ENCODE data around the gene HERPUD2.
"Not testable (repeated sequence)": the region's sequence is repeated elsewhere in the genome, so short reads cannot be mapped to it uniquely, and the experiment has no call there.

The HERPUD2 gene

DNA sequence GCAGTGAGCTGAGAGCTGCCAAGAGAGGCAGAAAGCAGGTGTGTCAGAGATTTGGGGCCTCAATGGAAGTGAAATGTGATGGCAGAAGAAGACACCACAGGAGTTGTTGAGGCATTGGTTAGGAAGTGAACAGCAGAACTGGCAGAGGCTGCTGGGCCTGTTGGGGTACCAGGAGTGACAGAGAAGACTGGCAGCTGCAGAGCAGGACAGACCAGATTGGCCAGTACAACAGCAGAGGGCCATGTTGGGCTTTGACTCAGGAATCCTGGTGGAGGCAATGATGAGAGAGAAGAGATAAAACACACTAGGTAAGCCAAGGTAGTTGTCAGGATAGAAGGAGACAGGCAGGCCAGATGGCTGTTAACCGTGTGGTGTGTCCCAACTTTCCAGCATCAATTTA is 19.9 kb upstream of the HERPUD2 start:
- no peak for DNase-seq (ENCODE audit: low read depth, low spot score)

DNA sequence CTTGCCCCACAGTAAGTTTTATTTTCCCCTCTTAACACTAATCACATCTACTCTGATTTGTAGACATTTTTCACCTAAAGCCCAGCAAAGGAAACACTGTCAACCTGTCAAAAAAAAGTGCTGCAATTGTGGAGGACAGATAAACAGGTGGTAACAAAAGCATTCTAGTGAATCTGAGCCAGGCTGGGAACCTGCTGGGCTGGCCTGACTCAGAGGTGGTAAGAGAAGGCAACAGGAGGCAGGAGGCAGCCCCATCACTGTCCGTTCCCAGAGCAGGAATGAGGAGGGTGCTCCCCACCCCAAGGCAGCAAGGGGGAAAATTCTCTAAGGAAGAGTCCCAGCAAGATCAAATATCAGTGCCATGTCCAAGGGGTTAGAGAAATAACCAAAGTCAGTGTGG is 19.5 kb upstream of the HERPUD2 start:
- no peak for DNase-seq (ENCODE audit: low read depth, low spot score)

DNA sequence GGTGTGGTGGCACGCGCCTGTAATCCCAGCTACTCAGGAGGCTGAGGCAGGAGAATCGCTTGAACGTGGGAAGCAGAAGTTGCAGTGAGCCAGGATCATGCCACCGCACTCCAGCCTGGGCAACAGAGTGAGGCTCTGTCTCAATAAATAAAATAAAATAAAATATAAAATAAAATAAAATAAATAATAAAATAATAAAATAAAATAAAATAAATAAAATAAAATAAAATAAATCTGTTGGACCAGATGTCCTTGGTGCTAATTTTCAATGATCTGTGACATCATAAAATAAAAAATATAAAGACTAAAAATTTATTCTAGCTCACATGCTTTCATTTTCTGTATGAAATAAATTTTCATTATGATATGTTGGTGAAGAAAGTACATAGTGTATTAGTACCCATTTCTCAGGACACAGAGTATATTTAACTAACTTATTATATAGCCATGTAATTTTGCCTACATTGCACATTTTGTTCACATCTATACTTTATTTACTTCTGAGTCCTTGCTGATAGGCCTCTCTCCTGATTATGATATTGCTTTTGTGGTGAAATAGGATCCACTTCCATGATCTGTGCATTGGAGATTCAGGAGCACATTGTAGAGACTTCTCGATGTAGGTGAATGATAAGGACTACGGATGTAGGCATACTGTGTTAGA is 17.8 kb upstream of the HERPUD2 start:
- no peak for DNase-seq (ENCODE audit: low read depth, low spot score)

DNA sequence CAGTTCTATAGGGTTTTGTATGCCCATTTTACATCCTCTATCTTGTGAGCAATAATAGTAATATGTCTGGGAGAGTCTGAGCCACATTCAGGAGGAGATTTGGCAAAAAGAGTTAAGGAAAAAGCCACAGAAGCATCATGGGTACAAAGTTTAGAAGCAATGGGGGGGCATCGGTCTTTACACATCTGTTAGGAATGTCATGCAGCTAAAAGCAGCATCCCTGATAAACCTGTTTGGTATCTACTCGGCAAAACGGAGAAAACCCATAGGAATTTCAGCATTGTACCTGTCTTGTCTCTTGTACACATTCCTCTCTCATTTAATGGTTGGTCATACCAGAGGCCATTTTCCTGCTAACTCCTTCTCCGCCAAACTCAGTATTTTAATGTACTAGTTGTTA is 12.5 kb upstream of the HERPUD2 start:
- no peak for DNase-seq (ENCODE audit: low read depth, low spot score)

DNA sequence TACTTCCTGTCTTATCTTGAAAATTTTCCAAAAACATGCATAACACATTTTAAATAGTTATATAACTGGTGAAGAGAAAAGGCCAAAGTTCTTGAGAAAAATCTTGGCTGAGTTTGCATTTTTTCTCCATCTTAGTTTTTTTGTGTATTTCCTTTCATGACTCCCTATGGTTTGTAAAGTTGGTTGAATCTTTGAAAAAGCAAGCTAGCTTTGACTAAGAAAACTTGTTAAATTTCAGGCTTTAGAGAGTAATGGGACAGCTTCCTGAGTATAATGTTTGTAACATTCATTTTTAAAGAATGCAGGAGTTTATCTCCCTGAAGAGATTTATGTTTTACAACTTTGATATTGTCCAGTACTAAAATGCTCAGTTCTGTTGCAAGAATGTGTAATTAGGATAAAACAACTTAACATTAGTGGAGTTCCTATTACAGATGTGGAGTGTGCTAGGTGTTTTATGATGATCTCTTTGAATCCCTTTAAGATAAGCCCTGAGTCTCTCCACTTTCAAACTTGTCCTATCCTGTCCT is 11.1 kb upstream of the HERPUD2 start:
- no peak for DNase-seq (ENCODE audit: low read depth, low spot score)

DNA sequence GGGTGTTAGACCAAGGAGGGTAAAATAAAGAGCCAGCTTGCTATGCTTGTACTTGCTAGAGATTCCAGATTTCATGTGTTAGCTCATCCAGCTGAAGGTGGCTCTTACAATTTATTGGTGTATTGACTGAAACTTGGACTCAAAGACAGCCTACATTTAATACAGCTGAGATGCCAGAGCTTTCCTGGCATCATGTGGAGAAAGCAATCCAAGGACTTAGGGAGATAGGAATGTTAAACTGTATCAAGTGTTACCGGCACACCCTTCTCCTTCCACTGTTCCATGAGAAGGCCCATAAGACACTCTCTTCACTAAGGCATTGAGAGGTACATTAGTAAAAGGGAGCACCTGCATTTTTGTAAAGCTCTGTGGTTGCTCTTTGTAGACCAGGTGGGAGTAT is 9.3 kb upstream of the HERPUD2 start:
- DNase-seq (ENCODE audit: low read depth, low spot score), result no peak

DNA sequence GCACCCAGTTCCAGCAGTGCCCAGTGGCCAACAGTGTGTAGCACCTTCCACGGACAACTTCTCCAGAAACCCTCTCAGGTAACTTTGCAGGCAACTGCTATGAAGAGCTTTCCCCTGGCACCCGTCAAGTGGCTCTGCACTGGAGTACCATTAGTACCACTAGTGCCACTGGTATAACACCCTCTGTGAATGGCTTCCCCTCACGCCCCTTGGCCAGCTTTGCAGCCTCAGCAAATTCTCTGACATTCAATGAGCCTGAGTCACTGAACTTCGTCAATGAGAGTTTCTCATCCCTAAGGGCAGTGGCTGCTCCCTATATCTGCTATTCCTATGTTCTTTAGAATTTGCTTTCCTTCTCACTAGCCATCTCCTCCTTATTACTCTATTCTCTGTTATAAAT is 7.6 kb upstream of the HERPUD2 start:
- no peak for DNase-seq (ENCODE audit: low read depth, low spot score)

DNA sequence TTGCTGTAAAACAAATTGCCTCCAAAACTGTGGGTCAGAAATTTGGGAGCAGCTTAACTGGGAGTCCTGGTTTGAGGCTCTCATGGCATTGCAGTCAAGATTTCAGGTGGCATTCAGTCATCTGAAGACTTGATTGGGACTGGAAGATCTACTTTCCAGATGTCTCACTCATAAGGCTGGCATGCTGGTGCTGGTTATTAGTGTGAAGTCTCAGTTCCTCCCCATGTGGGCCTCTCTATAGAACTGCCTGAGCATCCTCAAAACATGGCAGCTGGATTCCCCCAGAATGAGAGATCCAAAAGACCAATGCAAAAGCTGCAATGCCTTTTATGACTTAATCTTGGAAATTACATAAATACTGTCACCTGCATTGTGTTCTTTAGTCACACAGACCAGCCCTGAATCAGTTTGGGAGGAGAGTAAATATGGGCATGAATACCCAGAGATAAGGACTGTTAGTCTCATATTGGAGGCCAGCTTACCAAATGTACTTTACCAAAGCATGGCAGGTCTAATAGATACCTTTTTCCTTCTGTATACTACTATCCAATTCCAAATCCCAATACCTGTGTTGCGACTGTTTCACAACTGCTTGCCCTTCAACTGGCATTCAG is 6.5 kb upstream of the HERPUD2 start:
- no peak for DNase-seq (ENCODE audit: low read depth, low spot score)

DNA sequence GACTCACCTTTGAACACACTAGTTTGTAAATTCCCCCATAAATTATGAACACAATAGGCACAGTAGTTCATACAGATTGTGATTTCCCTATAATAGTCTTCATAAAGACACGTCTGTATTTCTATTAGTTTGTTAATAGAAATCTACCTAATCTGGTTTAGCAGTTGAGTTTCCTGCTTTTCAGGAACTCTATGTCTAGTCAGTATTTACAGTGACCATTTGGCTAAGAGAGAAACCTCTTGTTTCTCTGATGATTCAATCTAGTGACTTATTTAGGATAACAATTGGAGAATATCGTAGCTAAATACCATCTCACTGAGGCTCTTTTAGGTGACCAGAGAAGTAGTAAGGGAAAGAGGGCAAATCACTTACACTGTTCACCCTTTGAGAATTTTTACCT is 5.9 kb upstream of the HERPUD2 start:
- DNase-seq (ENCODE audit: low read depth, low spot score), result no peak

DNA sequence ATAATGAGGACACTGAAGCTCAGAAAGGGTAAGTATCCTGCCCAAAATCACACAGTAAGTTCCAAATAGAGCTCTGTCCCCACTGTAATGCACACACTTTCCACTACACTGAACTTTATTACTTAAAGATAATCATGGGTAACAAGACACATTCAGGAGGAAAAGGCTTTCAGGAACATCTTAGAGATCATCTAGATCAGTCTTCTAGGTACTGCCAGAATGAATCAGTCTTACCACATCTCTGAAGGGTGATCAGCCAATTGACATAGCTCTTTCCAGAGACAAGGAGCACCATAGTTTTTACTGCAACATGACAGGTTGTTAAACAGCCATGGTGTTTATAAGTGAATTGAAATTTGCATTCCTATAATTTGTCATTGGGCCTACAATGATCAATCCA is 5.4 kb upstream of the HERPUD2 start:
- DNase-seq (ENCODE audit: low read depth, low spot score), result no peak

DNA sequence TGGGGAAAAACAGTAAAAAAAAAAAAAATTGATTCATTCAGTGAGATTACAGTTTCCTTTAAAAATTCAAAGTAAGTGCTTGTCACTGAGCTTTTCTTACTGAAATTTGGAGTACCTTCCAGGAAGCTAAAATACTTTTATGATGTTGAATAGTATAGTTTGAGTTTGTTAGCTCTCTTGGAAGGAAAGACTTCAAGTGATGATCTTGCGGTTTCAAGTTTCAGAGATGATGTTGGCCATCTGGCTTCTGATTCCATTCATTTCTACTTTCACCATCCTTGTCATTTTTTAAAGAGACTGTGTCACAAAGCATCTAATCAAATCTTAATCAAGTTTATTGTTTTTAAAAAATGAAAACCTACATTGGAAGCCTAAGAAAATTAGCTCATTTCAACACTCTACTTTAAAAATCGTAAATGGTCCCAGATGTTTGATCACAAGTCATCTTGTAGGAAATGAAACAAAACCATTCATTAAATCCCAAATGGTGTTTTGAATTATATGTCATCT is 4.9 kb upstream of the HERPUD2 start:
- DNase-seq (ENCODE audit: low read depth, low spot score), result no peak

DNA sequence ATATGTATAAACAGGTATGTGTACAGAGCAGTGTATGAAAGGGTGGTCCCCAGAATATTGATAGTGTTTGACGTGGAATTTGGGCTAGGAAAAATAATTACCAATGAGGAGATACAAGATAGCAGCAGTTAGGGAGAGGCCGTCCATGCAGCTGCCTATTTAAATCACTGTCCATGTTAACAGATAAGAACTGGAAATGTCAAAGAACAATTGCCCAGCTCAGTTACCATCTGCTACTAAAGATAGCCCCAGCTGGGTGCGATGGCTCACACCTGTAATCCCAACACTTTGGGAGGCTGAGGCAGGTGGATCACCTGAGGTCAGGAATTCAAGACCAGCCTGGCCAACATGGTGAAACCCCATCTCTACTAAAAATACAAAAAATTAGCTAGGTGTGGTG is 3.4 kb upstream of the HERPUD2 start:
- DNase-seq (ENCODE audit: low read depth, low spot score), result not testable (repeated sequence)

DNA sequence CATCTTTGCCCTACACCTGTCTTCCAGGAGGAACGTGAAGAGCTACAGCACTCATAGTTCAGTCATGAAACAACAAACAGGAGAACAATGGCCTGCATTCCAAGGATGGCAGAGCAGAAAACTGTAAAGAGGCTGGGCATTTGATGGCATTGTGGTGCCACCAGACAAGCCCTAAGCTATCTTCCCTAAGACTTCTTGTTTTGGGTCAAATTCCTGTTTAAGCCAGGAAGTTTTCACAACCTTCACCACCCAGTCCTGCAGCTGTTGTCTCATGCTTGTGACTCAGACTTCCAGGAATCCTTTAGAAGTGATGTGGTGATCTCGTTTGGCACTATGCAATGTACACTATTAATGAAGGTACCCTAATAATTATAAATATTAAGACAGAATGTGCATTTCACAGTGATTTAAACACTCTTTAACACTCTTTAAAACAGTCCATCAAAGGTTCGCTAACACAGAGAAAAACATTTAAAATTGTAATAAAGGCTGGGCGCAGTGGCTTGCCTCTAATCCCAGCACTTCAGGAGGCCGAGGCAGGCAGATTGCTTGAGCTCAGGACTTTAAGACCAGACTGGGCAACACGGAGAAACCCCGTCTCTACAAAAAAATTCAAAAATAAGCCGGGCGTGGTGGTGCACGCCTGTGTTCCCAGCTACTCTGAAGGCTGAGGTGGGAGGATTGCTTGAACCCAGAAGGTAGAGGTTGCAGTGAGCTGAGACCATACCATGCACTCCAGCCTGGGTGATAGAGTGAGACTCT is 2.7 kb upstream of the HERPUD2 start:
- no peak for DNase-seq (ENCODE audit: low read depth, low spot score)

DNA sequence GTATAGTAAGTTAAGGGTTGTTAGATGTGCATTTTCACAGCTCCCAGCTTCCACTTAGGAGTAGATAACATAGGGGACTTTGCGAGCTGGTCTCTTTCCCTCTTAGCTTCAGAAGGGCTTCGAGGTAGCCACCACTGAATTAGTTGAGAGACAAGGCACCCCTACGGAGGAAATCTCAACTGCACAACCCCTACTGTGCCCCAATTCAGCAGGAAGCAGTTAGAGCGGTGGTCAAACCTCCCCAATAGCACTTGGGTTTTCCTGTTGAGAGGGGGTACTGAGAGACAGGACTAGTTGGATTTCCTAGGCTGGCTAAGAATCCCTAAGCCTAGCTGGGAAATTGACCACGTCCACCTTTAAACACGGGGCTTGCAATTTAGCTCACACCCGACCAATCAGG is 1.1 kb upstream of the HERPUD2 start:
- DNase-seq (ENCODE audit: low read depth, low spot score), result no peak

DNA sequence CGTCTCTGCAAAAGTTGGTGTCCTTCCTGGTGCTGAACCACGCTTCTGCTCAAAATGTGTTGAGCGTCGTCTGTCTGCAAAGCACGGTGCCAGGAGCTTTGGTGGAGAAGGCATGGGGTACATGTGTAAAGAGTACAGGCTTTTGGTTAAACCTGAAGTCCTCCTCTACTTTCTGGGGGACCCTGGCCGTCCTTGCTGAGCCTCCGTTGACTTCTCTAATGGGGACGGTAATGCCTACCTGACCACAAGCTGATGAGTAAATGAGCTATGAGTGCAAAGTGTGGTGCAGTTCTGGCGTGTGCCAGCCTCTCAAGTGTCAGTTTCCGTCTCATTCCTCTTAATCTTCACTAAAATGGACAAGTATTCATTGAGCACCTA is 527 bp upstream of the HERPUD2 start:
- DNase-seq (ENCODE audit: low read depth, low spot score), result no peak

DNA sequence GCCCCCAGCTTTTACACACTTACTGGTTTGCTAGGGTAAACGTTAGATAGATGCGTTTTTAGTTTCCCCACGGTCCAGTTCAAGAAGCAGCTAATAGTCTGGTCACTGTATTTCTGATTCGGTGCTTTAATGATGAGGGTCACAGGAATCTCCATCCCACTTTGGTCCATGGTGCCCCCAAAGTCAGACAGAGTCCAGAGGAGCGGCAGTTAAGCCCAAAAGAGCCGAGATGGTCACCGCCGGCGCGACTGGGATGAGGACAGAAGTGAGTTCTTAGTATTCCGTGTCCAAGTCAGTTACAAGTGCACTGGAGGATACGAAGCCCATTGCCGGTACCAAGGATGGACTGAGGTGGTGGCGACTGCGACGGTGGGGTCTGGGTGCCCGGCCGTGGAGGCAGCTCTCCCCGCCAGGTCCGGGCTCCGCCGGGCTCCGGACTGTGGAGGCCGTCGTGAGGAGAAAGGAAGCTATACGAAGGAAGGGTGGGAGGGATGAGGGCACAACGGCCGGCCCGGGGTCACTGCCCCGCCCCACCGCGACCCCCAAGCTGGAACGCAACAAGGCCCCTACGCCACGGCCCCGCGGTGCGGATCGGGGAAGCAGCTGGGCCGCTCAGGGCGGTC is 663 bp downstream of the HERPUD2 start:
- DNase-seq (ENCODE audit: low read depth, low spot score), result no peak

DNA sequence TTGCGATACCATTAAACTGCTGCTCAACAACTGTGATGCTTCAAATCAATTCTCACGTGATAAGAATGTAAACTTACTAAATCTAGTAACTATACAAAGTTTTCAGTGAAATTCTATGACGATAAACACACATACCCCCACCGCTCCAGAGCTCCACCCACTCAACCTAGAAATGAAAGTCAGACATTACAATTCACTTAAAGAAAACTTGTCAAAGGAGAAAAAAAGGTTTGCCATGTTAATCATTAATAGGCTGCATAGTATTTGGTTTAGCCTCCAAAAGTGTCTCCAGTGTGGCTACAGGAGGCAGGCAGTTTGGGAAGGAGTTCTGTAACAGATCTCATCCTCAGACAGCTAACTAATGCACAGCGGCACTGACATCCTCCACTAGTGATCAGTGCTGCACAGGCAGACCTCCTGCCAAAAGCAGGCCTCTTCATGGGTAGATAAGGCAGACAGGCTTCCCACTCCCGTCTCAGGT is 3.1 kb downstream of the HERPUD2 start:
- peak; percentile 20 for DNase-seq (ENCODE audit: low read depth, low spot score)

DNA sequence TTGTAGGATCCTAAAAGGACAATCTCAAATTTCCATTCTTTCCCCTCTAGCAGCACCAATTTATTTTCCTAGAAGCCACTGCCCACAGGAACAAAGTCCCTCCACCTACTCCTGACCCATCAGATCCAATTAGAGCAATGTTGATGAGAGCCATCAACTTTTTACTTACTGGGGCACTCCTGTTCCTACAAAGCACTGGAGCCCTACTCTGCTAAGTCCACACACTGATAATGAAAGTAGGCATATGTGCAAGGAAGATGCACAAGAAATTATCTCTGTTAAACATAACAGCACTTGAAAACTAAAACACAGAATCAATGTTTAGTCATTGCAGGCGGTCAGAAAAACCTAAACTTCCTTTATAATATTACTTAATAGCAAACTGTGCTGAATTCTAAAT is 3.6 kb downstream of the HERPUD2 start:
- DNase-seq (ENCODE audit: low read depth, low spot score), result no peak

DNA sequence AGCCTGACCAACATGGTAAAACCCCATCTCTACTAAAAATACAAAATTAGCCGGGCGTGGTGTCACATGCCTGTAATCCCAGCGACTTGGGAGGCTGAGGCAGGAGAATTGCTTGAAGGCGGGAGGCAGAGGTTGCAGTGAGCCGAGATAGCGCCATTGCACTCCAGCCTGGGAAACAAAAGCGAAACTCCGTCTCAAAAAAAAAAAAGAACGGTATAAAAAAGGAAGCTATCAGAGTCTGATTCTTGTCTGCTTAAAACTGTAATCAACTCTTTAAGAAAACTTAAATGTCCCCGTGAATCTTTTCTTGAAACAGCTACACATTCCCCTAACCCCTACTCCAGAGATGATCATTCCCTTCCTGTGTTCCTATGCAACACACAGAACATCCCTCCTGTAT is 4.3 kb downstream of the HERPUD2 start:
- DNase-seq (ENCODE audit: low read depth, low spot score), result not testable (repeated sequence)

DNA sequence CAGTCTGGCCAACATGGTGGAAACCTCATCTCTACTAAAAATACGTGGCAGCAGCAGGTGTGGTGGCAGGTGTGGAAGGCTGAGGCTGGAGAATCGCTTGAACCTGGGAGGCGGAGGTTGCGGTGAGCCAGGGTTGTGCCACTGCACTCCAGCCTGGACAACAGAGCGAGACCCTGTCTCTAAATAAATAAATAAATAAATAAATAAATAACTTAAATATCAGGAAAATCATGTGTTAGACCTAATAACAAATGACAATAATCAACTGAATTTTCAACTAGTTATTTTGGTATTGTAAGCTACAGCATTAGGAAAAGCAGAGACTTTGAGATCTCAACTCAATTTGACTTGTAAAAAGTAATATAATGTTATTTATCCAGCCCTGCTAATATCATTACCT is 9.2 kb downstream of the HERPUD2 start:
- DNase-seq (ENCODE audit: low read depth, low spot score), result no peak

DNA sequence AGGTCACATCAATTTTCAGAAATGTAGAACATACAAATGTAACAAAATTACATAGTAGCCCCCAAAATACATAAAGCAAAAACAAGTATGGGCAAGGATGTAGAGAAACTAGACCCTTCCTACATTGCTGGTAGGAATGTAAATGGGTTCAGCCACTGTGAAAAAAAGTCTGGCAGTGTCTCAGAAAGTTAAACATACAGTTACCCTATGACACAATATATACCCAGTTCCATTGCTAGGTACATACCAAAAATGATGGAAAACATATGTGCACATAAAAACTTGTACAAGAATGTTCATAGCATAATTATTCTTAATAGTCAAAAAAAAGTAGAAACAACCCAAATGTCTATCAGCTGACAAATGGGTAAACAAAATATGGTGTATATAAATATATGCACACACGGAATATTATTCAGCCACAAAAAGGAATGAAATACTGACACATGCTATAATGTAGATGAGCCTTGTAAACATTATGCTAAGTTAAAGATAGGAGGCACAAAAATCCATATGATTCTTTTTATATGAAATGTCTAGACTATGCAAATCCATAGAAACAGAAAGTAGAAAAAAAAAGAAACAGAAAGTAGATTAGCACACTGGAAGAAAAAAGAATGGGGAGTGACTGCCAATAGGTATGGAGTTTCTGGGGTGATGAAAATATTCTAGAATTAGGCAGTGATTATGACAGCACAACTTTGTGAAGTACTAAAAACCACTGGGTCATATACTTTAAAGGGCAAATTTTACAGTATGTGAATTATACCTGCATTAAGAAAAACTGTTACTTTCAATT is 13.5 kb downstream of the HERPUD2 start:
- no peak for DNase-seq (ENCODE audit: low read depth, low spot score)

Measured in activated CD4-positive, CD25-positive, alpha-beta regulatory T cell treated with anti-CD3 and anti-CD28 coated beads, Interleukin-2, amount 50 U/mL, for 16 hours (primary cell).